A549 (cell line): Measurements from ENCODE around the gene LYPD6B. TPM values are rescaled to one million over a fixed set of nuclear protein-coding genes. Genes with fewer than 3 reads are reported as not detected.

Experiments
- ATAC-seq, 2 experiments: fragments of 200-7000 bp in 1 of 2; fragments of >200 bp in 1 of 2; cut with Nextera tagmentation in 1 of 2; cut with Tn5 transposase in 1 of 2; 3 replicates each; pipeline versions ENCODE4 v1.8.0 to v1.9.1; 2018 to 2020; ENCODE audit warnings: mild to moderate bottlenecking in 1 of 2, moderate library complexity in 1 of 2
- CTCF ChIA-PET: fragments of 300-600 bp; sonication (Branson Sonifier 250); formaldehyde crosslinking; extraction: SDS; loops from one replicate; lab custom pipeline; 2021; ENCODE audit warnings: antibody characterized with exemption, inconsistent platforms; lab: Yijun Ruan, JAX
- POLR2A ChIA-PET: fragments of 350-600 bp; formaldehyde crosslinking; extraction: SDS; loops from one replicate; lab custom pipeline; 2021; ENCODE audit warnings: antibody characterized with exemption, inconsistent platforms; lab: Yijun Ruan, JAX
- DNase-seq, 2 experiments: peaks; one replicate each; pipeline versions ENCODE4 v3.0.0 to v3.0.0-alpha.2; 2011 to 2016; ENCODE audit warnings: low read depth in 1 of 2, low spot score in 1 of 2
- FAIRE-seq: peaks from 2 replicates; lab custom pipeline; 2011; peaks lifted over from hg19 to GRCh38; lab: Jason Lieb, UNC
- H3K27ac ChIP-seq, 2 experiments: fragments of >200 bp; sonication (Bioruptor Twin); formaldehyde crosslinking; 3 replicates each; pipeline ENCODE4 v1.5.1; 2016 to 2017
- H3K4me1 ChIP-seq: fragments of >200 bp; sonication (Bioruptor Twin); formaldehyde crosslinking; 3 replicates; pipeline ENCODE4 v1.6.1; 2016
- H3K4me2 ChIP-seq: fragments of >200 bp; sonication (Bioruptor Twin); formaldehyde crosslinking; 3 replicates; pipeline ENCODE4 v1.6.1; 2016
- H3K4me3 ChIP-seq: fragments of >200 bp; sonication (Bioruptor Twin); formaldehyde crosslinking; 3 replicates; pipeline ENCODE4 v1.5.1; 2016
- H3K9me3 ChIP-seq: fragments of >200 bp; sonication (Bioruptor Twin); formaldehyde crosslinking; 3 replicates; pipeline ENCODE4 v1.6.1; 2016
- CEBPB ChIP-seq, 2 experiments: fragments of >200 bp in 1 of 2; sonication (Bioruptor Twin) in 1 of 2; formaldehyde crosslinking in 1 of 2; IDR thresholded peaks; 2 replicates each; pipeline ENCODE4 v1.6.1; 2012 to 2016
- CHD2 ChIP-seq: fragments of 150-350 bp; IDR thresholded peaks from 2 replicates; pipeline ENCODE4 v1.6.1; 2014; ENCODE audit warnings: low read length; ENCODE audit not compliant: partially characterized antibody
- CHD4 ChIP-seq: fragments of 200-600 bp; sonication (generic); IDR thresholded peaks from 2 replicates; pipeline ENCODE4 v1.6.1; 2016; ENCODE audit warnings: antibody characterized with exemption, mild to moderate bottlenecking, borderline replicate concordance
- ESRRA ChIP-seq: fragments of 150-350 bp; IDR thresholded peaks from 2 replicates; pipeline ENCODE4 v1.6.1; 2014; ENCODE audit warnings: mild to moderate bottlenecking, low read length, borderline replicate concordance
- FOSB ChIP-seq: fragments of 250-450 bp; sonication (Bioruptor Pico); IDR thresholded peaks from 2 replicates; pipeline ENCODE4 v1.5.0; 2020; ENCODE audit warnings: mild to moderate bottlenecking, moderate library complexity
- FOXS1 ChIP-seq: fragments of 250-450 bp; sonication (Bioruptor Pico); IDR thresholded peaks from 2 replicates; pipeline ENCODE4 v1.5.0; 2020; ENCODE audit warnings: mild to moderate bottlenecking, moderate library complexity
- GATA3 ChIP-seq: IDR thresholded peaks from 2 replicates; pipeline ENCODE4 v1.6.1; 2012; ENCODE audit warnings: borderline replicate concordance
- JUN ChIP-seq, 2 experiments: fragments of >200 bp; sonication (Bioruptor Twin); formaldehyde crosslinking; IDR thresholded peaks; 2 replicates in 1 of 2; 3 replicates in 1 of 2; pipeline ENCODE4 v1.6.1; 2016 to 2017
- KDM5A ChIP-seq: fragments of 200-600 bp; sonication (generic); IDR thresholded peaks from 2 replicates; pipeline ENCODE4 v1.6.1; 2016; ENCODE audit warnings: antibody characterized with exemption, mild to moderate bottlenecking
- NFE2L2 ChIP-seq: fragments of 150-350 bp; conservative IDR thresholded peaks from 2 replicates; pipeline ENCODE4 v1.6.1; 2014; ENCODE audit warnings: low read length
- PHF8 ChIP-seq: fragments of 200-600 bp; sonication (generic); IDR thresholded peaks from 2 replicates; pipeline ENCODE4 v1.6.1; 2016; ENCODE audit warnings: low read depth, mild to moderate bottlenecking, antibody characterized with exemption, moderate library complexity, borderline replicate concordance
- RARB ChIP-seq: fragments of 250-450 bp; sonication (Bioruptor Pico); IDR thresholded peaks from 2 replicates; pipeline ENCODE4 v1.8.0; 2021; ENCODE audit warnings: mild to moderate bottlenecking, moderate library complexity
- RCOR1 ChIP-seq: fragments of 150-350 bp; IDR thresholded peaks from 2 replicates; pipeline ENCODE4 v1.6.1; 2014; ENCODE audit warnings: antibody characterized with exemption, low read length, low read depth
- RNF2 ChIP-seq: fragments of 200-600 bp; sonication (generic); IDR thresholded peaks from 2 replicates; pipeline ENCODE4 v1.6.1; 2016; ENCODE audit warnings: low read depth, mild to moderate bottlenecking, antibody characterized with exemption, moderate library complexity, borderline replicate concordance
- SMC3 ChIP-seq: fragments of >200 bp; sonication (Bioruptor Twin); formaldehyde crosslinking; IDR thresholded peaks from 3 replicates; pipeline ENCODE4 v1.6.1; 2018; ENCODE audit warnings: inconsistent platforms
- TP53 ChIP-seq: fragments of 250-450 bp; sonication (Bioruptor Pico); IDR thresholded peaks from 2 replicates; pipeline ENCODE4 v1.5.0; 2021; ENCODE audit warnings: mild to moderate bottlenecking, moderate library complexity
- WGBS: methylation state at CpG from one replicate; pipeline ENCODE4 v1.1.6; 2017; ENCODE audit errors: missing lambda C conversion rate; 5-methylcytosine and 5-hydroxymethylcytosine counted together
- polyA plus RNA-seq, 4 experiments: library from polyadenylated mRNA; depleted of rRNA in 3 of 4; stranded (reverse); fragments of >200 nt; fragmentation: RNase III in 1 of 4; extraction: RNeasy Plus Mini Kit Qiagen cat#74134 plus additional on column Dnase treatment in 1 of 4; gene quantifications; 2 replicates in 3 of 4; 3 replicates in 1 of 4; pipeline ENCODE4 v1.2.3, GENCODE V29; 2011 to 2017
- TF ChIP-seq, protein P1 (sequence below): fragments of 150-350 bp; IDR thresholded peaks from 2 replicates; pipeline ENCODE4 v1.6.1; 2014; ENCODE audit warnings: low read depth, mild to moderate bottlenecking, low read length
- TF ChIP-seq, protein P2 (sequence below): fragments of 450-650 bp; IDR thresholded peaks from 2 replicates; pipeline ENCODE4 v1.6.1; 2014; ENCODE audit warnings: antibody characterized with exemption
- TF ChIP-seq, protein P3 (sequence below): fragments of 200-600 bp; sonication (generic); IDR thresholded peaks from 2 replicates; pipeline ENCODE4 v1.6.1; 2016; ENCODE audit warnings: antibody characterized with exemption, mild to moderate bottlenecking, moderate library complexity
- TF ChIP-seq, protein P4 (sequence below): IDR thresholded peaks from 2 replicates; pipeline ENCODE4 v1.6.1; 2012
- TF ChIP-seq, protein P5 (sequence below): fragments of >200 bp; sonication (Bioruptor Twin); formaldehyde crosslinking; IDR thresholded peaks from 2 replicates; pipeline ENCODE4 v1.6.1; 2016

LYPD6B gene
- polyA plus RNA-seq, 2 of the 4 experiments (the other 2 are of a cell fraction) = not detected

DNA sequence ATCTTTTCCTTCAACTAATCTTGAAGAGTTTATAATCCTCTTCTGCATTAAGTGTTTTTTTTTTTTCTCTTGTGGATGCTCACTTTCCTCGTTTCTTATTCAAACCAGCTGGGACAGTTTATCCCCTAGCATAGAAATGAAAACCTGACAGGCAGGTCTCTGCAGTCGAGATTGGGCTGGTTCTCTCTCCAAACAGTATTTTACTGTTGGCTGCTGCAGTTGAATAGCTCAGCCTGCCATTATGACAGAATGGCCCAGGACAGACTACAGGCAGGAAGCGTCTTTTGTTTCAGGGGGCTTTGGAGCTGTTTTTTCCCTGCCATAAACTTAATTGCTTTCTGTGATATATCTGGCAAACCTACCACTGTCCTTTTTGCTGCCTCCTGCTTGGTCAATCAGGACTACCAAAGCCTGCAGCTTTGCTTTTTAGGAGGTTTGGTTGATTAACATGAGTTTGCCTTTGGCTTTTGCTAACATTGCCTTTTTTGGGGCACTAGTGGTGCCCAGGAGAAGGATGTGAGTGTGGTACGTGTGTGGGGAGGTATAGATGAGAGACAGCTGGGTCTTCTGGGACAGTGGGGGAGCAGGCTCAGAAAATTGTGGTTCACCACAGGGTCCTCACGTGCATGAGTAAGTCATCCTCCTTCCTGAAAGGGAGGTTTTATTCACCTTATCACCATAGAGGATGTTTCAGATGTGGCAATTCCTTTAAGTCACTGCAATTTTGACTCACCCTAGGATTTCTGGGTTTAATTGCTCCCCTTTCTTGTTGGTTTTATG, 128.7 kb downstream of the LYPD6B start:
- POLR2A ChIA-PET = no interaction called here
- H3K27ac ChIP-seq = no peak overlapping the region
- WGBS = 2% methylated on average over 5 of the region's 5 CpGs
- H3K4me3 ChIP-seq = no peak overlapping the region
- no peak overlapping the region for H3K4me2 ChIP-seq
- H3K9me3 ChIP-seq = no peaks in the 10 kb centered on the region
- TF ChIP-seq FOXS1 (CRISPR knock-in tag) = no peak
- no peak for TF ChIP-seq JUN (IDR thresholded peaks at IDR 0.05)
- TF ChIP-seq CEBPB (IDR thresholded peaks at IDR 0.05) = no peak
- TF ChIP-seq, protein P1, sequence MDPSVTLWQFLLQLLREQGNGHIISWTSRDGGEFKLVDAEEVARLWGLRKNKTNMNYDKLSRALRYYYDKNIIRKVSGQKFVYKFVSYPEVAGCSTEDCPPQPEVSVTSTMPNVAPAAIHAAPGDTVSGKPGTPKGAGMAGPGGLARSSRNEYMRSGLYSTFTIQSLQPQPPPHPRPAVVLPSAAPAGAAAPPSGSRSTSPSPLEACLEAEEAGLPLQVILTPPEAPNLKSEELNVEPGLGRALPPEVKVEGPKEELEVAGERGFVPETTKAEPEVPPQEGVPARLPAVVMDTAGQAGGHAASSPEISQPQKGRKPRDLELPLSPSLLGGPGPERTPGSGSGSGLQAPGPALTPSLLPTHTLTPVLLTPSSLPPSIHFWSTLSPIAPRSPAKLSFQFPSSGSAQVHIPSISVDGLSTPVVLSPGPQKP = no peak
- TF ChIP-seq CHD4 = no peak
- no peak for TF ChIP-seq RARB (CRISPR knock-in tag)
- TF ChIP-seq NFE2L2 = no peak
- TF ChIP-seq PHF8 = no peak
- FAIRE-seq (no peak), ATAC-seq (no peak), DNase-seq (no peak)
- CTCF ChIA-PET = interaction anchor here (0.5 kb wide), 1 partner anchor 71 kb away, joined by 3 read pairs; no protein-coding TSS in a partner anchor
- no peaks in the 10 kb centered on the region for H3K4me1 ChIP-seq

DNA sequence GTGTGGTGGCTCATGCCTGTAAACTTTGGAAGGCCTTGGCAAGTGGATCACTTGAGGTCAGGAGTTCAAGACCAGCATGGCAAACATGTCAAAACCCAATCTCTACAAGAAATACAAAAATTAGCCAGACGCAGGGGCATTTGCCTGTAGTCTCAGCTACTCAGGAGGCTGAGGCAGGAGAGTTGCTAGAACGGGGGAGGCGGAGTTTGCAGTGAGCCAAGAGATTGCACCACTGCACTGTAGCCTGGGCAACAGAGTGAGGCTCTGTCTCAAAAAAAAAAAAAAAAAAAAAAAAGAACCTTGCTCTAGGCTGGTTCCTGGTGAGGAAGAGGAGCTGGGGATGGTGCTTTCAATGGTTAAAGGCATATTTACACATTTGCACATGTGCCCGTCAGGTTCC, 129.4 kb downstream of the LYPD6B start:
- no peak for FAIRE-seq
- H3K4me3 ChIP-seq = no peak overlapping the region
- ChIA-PET POLR2A (no interaction called here), CTCF (no interaction called here)
- H3K4me2 ChIP-seq = no peak overlapping the region
- 24% methylated on average over 4 of the region's 4 CpGs for WGBS
- H3K27ac ChIP-seq = no peak overlapping the region
- ATAC-seq = no peak
- H3K9me3 ChIP-seq = no peaks in the 10 kb centered on the region
- DNase-seq = no peak
- TF ChIP-seq KDM5A (no peak), RCOR1 (no peak)
- TF ChIP-seq, protein P2, sequence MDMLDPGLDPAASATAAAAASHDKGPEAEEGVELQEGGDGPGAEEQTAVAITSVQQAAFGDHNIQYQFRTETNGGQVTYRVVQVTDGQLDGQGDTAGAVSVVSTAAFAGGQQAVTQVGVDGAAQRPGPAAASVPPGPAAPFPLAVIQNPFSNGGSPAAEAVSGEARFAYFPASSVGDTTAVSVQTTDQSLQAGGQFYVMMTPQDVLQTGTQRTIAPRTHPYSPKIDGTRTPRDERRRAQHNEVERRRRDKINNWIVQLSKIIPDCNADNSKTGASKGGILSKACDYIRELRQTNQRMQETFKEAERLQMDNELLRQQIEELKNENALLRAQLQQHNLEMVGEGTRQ = no peak
- TF ChIP-seq, protein P3, sequence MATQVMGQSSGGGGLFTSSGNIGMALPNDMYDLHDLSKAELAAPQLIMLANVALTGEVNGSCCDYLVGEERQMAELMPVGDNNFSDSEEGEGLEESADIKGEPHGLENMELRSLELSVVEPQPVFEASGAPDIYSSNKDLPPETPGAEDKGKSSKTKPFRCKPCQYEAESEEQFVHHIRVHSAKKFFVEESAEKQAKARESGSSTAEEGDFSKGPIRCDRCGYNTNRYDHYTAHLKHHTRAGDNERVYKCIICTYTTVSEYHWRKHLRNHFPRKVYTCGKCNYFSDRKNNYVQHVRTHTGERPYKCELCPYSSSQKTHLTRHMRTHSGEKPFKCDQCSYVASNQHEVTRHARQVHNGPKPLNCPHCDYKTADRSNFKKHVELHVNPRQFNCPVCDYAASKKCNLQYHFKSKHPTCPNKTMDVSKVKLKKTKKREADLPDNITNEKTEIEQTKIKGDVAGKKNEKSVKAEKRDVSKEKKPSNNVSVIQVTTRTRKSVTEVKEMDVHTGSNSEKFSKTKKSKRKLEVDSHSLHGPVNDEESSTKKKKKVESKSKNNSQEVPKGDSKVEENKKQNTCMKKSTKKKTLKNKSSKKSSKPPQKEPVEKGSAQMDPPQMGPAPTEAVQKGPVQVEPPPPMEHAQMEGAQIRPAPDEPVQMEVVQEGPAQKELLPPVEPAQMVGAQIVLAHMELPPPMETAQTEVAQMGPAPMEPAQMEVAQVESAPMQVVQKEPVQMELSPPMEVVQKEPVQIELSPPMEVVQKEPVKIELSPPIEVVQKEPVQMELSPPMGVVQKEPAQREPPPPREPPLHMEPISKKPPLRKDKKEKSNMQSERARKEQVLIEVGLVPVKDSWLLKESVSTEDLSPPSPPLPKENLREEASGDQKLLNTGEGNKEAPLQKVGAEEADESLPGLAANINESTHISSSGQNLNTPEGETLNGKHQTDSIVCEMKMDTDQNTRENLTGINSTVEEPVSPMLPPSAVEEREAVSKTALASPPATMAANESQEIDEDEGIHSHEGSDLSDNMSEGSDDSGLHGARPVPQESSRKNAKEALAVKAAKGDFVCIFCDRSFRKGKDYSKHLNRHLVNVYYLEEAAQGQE = no peak
- TF ChIP-seq, all 56 proteins: peak for 0
- no peaks in the 10 kb centered on the region for H3K4me1 ChIP-seq

DNA sequence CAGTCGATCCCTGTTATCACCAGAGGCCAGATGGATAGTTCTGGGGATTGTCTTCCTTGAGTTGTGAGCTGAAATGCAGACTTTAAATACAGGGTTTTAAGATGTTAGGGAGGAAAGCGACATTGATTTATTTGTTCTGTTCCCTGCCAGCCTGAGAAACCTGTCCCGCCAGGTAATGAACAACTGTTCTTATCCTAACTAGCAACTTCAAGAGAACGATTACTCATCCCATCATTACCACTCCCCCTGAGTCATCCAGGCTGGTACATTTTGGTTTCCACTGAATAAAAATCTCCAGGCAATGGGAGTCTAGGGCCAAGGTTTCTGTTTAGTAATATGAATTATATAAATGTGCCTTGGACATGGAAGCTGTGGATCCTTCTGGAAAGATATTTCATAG, 131.2 kb downstream of the LYPD6B start:
- no peaks in the 10 kb centered on the region for H3K4me1 ChIP-seq
- H3K4me3 ChIP-seq = no peak overlapping the region
- ATAC-seq (no peak), DNase-seq (no peak), FAIRE-seq (no peak)
- WGBS = 20% methylated on average over 4 of the region's 4 CpGs
- H3K4me2 ChIP-seq = no peak overlapping the region
- H3K27ac ChIP-seq = no peak overlapping the region
- no peaks in the 10 kb centered on the region for H3K9me3 ChIP-seq
- CTCF ChIA-PET = no interaction called here
- POLR2A ChIA-PET = no interaction called here
- TF ChIP-seq GATA3 (no peak), CHD2 (no peak), CHD4 (no peak), FOSB (CRISPR knock-in tag) (no peak), ESRRA (no peak), SMC3 (no peak), RNF2 (no peak), FOXS1 (CRISPR knock-in tag) (no peak), TP53 (CRISPR knock-in tag) (no peak)
- TF ChIP-seq, protein P4, sequence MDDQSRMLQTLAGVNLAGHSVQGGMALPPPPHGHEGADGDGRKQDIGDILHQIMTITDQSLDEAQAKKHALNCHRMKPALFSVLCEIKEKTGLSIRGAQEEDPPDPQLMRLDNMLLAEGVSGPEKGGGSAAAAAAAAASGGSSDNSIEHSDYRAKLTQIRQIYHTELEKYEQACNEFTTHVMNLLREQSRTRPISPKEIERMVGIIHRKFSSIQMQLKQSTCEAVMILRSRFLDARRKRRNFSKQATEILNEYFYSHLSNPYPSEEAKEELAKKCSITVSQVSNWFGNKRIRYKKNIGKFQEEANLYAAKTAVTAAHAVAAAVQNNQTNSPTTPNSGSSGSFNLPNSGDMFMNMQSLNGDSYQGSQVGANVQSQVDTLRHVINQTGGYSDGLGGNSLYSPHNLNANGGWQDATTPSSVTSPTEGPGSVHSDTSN = no peak
- TF ChIP-seq, protein P3 = no peak
- TF ChIP-seq, protein P5, sequence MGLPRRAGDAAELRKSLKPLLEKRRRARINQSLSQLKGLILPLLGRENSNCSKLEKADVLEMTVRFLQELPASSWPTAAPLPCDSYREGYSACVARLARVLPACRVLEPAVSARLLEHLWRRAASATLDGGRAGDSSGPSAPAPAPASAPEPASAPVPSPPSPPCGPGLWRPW = no peak
